ENCODE measurements around the gene AQP10. TPM values are rescaled to one million over a fixed set of nuclear protein-coding genes. Genes with fewer than 3 reads are reported as not detected.

Gene AQP10
- total and polyA plus RNA-seq, 2 of the 4 experiments (the other 2 are of a cell fraction): not detected

Small RNA genes lying within 50 kb of the gene (microRNA-seq; reads per million reads assigned to microRNA genes)
- gene RF00273 (ENCODE audit: insufficient read depth, insufficient read length): not detected
- not detected for gene RNU6-121P (ENCODE audit: insufficient read depth, insufficient read length)
- not detected for gene RNU6-239P (ENCODE audit: insufficient read depth, insufficient read length)
- gene RNU7-57P (ENCODE audit: insufficient read depth, insufficient read length): not detected

Small RNA genes lying within 50 kb of the gene (small RNA-seq; reads per million reads assigned to genes)
- gene RF00273 (0 to 0.08 (median 0) reads per million in 5 experiments), gene RNU6-121P (0 reads per million in 5 experiments), gene RNU6-239P (0 reads per million in 5 experiments), gene RNU7-57P (0 reads per million in 5 experiments)

Other genes with a start within 250 kb of the AQP10 start
- under 0.01 TPM in 2 replicates for gene NUP210L, start 166.0 kb upstream of the AQP10 start, total RNA-seq (2012; rRNA removed)
- gene NUP210L, start 166.0 kb upstream of the AQP10 start, polyA plus RNA-seq (2012; rRNA removed): 0.02 TPM in 1 of 2 replicates, not detected in the other
- 530 and 974 TPM in 2 replicates for gene TPM3, start 129.0 kb upstream of the AQP10 start, total RNA-seq (2012; rRNA removed)
- gene TPM3, start 129.0 kb upstream of the AQP10 start, polyA plus RNA-seq (2012; rRNA removed): 409 and 438 TPM in 2 replicates
- gene CFAP141, start 114.8 kb upstream of the AQP10 start, total RNA-seq (2012; rRNA removed): not detected in 2 replicates
- gene CFAP141, start 114.8 kb upstream of the AQP10 start, polyA plus RNA-seq (2012; rRNA removed): not detected in 2 replicates
- gene UBAP2L, start 100.1 kb upstream of the AQP10 start, total RNA-seq (2012; rRNA removed): 57.5 and 77.2 TPM in 2 replicates
- 149 and 156 TPM in 2 replicates for gene UBAP2L, start 100.1 kb upstream of the AQP10 start, polyA plus RNA-seq (2012; rRNA removed)
- gene HAX1, start 48.5 kb upstream of the AQP10 start, total RNA-seq (2012; rRNA removed): 140 and 146 TPM in 2 replicates
- 117 TPM in 2 replicates for gene HAX1, start 48.5 kb upstream of the AQP10 start, polyA plus RNA-seq (2012; rRNA removed)
- 91.0 and 91.9 TPM in 2 replicates for gene ATP8B2, start 4.4 kb downstream of the AQP10 start, total RNA-seq (2012; rRNA removed)
- 79.4 and 86.1 TPM in 2 replicates for gene ATP8B2, start 4.4 kb downstream of the AQP10 start, polyA plus RNA-seq (2012; rRNA removed)
- gene IL6R, start 84.2 kb downstream of the AQP10 start, total RNA-seq (2012; rRNA removed): 6.1 and 9.5 TPM in 2 replicates
- 4.7 and 5.3 TPM in 2 replicates for gene IL6R, start 84.2 kb downstream of the AQP10 start, polyA plus RNA-seq (2012; rRNA removed)
- not detected in 2 replicates for gene TDRD10, start 181.1 kb downstream of the AQP10 start, total RNA-seq (2012; rRNA removed)
- gene TDRD10, start 181.1 kb downstream of the AQP10 start, polyA plus RNA-seq (2012; rRNA removed): not detected in 2 replicates
- not detected in 2 replicates for gene SHE, start 181.3 kb downstream of the AQP10 start, total RNA-seq (2012; rRNA removed)
- gene SHE, start 181.3 kb downstream of the AQP10 start, polyA plus RNA-seq (2012; rRNA removed): not detected in 2 replicates
- 24.7 and 25.3 TPM in 2 replicates for gene UBE2Q1, start 237.6 kb downstream of the AQP10 start, total RNA-seq (2012; rRNA removed)
- gene UBE2Q1, start 237.6 kb downstream of the AQP10 start, polyA plus RNA-seq (2012; rRNA removed): 20.6 and 21.3 TPM in 2 replicates
- gene CHRNB2, start 246.7 kb downstream of the AQP10 start, total RNA-seq (2012; rRNA removed): under 0.01 TPM in 1 of 2 replicates, not detected in the other
- 0.03 and 0.09 TPM in 2 replicates for gene CHRNB2, start 246.7 kb downstream of the AQP10 start, polyA plus RNA-seq (2012; rRNA removed)

Data from IMR-90 (cell line).